Breast epithelium (tissue), 3 donors: Measurements from ENCODE around the gene HEXD.

Experiments
- POLR2A ChIP-seq: fragments of 450-650 bp; IDR thresholded peaks from one replicate; pipeline ENCODE4 v1.6.1; 2016; ENCODE audit warnings: antibody characterized with exemption, mild to moderate bottlenecking, moderate library complexity
- POLR2AphosphoS5 ChIP-seq, 3 donors: sonication (generic); formaldehyde crosslinking; IDR thresholded peaks; one replicate each; pipeline ENCODE4 v1.6.1; 2017; ENCODE audit warnings: antibody characterized with exemption in 3 of 3
- TF ChIP-seq, protein P1 (sequence below), 3 donors: fragments of 450-650 bp; IDR thresholded peaks; one replicate each; pipeline ENCODE4 v1.5.1; 2016 to 2017; ENCODE audit warnings: antibody characterized with exemption in 3 of 3, mild to moderate bottlenecking in 3 of 3, moderate library complexity in 3 of 3

DNA sequence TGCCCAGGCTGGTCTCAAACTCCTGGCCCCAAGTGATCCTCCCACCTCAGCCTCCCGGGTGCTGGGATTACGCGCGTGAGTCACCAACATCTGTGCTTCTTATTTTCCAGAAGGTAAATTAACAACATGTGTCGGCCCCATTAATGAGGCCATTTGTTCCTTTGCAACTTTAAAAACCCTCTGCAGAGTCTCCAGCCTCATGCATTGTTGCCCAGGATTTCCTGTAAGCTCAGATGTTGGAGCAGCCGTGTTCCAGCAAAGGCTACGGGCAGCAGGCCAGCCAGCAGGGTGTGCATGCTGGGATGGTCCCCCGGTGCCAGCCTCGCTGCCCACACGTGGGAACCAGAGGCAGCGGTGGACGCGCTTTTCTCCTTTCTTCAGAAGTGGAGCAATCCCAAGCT lies 19.1 kb upstream of the HEXD start:
- TF ChIP-seq POLR2A: no peak
- TF ChIP-seq, protein P1, sequence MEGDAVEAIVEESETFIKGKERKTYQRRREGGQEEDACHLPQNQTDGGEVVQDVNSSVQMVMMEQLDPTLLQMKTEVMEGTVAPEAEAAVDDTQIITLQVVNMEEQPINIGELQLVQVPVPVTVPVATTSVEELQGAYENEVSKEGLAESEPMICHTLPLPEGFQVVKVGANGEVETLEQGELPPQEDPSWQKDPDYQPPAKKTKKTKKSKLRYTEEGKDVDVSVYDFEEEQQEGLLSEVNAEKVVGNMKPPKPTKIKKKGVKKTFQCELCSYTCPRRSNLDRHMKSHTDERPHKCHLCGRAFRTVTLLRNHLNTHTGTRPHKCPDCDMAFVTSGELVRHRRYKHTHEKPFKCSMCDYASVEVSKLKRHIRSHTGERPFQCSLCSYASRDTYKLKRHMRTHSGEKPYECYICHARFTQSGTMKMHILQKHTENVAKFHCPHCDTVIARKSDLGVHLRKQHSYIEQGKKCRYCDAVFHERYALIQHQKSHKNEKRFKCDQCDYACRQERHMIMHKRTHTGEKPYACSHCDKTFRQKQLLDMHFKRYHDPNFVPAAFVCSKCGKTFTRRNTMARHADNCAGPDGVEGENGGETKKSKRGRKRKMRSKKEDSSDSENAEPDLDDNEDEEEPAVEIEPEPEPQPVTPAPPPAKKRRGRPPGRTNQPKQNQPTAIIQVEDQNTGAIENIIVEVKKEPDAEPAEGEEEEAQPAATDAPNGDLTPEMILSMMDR (IDR thresholded peaks at IDR 0.05): no peak
- peak in 2 of 3 donors; percentile 18 to 58 for TF ChIP-seq POLR2AphosphoS5 (IDR thresholded peaks at IDR 0.05)
